ENCODE results near the gene ERP27. TPM values are rescaled to one million over a fixed set of nuclear protein-coding genes. Genes with fewer than 3 reads are reported as not detected.

Gene ERP27
- polyA plus RNA-seq, 1 of the 3 experiments (the other 2 are of a cell fraction) = 0.64 TPM

DNA sequence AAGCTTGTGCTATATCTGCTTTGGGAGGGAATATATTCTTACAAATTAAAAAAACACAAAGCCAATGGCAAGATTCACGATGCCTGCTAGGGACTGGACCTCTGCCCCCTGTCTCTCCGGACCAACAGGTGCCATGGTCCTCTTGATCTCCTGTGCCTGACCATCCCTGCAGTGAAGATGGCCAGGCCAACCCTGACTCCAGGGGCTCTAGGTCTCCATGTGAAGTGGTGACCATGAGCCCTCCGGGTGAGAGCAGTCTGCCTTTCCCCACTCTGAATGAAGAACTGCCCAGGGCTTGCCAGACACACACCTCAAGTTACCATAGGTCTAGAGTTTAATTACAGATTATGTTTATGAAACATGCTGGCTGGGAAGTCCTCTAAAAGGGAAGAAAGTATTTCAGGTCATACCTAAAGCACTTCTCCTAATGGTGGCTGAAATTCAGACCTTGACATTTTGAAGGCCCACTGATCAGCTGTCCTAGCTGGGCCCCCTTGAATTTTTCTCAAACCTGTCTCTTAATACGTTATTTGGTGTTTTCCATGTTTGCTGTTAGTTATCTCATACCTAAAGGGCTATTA is 21.7 kb upstream of the ERP27 start:
- TF ChIP-seq RFX5 (IDR thresholded peaks at IDR 0.05; ENCODE audit: low read length) (no peak), EP300 (IDR thresholded peaks at IDR 0.05; ENCODE audit: borderline replicate concordance in 1 of 2, low read depth in 1 of 2, low read length in 1 of 2) (no peak), RCOR1 (IDR thresholded peaks at IDR 0.05; ENCODE audit: low read length) (no peak), POLR2AphosphoS5 (IDR thresholded peaks at IDR 0.05; ENCODE audit: low read depth, low read length) (no peak), YY1 (IDR thresholded peaks at IDR 0.05; ENCODE audit: low read depth) (no peak), NFIC (IDR thresholded peaks at IDR 0.05; ENCODE audit: borderline replicate concordance) (no peak), SIN3A (IDR thresholded peaks at IDR 0.05; ENCODE audit: borderline replicate concordance, low read depth, low read length) (no peak), ELF1 (IDR thresholded peaks at IDR 0.05) (no peak), MEF2A (IDR thresholded peaks at IDR 0.05; ENCODE audit: borderline replicate concordance, low read depth) (no peak), GATA2 (CRISPR knock-in tag; IDR thresholded peaks at IDR 0.05) (no peak)
- TF ChIP-seq, protein P1, sequence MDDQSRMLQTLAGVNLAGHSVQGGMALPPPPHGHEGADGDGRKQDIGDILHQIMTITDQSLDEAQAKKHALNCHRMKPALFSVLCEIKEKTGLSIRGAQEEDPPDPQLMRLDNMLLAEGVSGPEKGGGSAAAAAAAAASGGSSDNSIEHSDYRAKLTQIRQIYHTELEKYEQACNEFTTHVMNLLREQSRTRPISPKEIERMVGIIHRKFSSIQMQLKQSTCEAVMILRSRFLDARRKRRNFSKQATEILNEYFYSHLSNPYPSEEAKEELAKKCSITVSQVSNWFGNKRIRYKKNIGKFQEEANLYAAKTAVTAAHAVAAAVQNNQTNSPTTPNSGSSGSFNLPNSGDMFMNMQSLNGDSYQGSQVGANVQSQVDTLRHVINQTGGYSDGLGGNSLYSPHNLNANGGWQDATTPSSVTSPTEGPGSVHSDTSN (IDR thresholded peaks at IDR 0.05) = no peak
- TF ChIP-seq, protein P2, sequence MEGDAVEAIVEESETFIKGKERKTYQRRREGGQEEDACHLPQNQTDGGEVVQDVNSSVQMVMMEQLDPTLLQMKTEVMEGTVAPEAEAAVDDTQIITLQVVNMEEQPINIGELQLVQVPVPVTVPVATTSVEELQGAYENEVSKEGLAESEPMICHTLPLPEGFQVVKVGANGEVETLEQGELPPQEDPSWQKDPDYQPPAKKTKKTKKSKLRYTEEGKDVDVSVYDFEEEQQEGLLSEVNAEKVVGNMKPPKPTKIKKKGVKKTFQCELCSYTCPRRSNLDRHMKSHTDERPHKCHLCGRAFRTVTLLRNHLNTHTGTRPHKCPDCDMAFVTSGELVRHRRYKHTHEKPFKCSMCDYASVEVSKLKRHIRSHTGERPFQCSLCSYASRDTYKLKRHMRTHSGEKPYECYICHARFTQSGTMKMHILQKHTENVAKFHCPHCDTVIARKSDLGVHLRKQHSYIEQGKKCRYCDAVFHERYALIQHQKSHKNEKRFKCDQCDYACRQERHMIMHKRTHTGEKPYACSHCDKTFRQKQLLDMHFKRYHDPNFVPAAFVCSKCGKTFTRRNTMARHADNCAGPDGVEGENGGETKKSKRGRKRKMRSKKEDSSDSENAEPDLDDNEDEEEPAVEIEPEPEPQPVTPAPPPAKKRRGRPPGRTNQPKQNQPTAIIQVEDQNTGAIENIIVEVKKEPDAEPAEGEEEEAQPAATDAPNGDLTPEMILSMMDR (IDR thresholded peaks at IDR 0.05) = no peak
- TF ChIP-seq, protein P3, sequence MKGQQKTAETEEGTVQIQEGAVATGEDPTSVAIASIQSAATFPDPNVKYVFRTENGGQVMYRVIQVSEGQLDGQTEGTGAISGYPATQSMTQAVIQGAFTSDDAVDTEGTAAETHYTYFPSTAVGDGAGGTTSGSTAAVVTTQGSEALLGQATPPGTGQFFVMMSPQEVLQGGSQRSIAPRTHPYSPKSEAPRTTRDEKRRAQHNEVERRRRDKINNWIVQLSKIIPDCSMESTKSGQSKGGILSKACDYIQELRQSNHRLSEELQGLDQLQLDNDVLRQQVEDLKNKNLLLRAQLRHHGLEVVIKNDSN (IDR thresholded peaks at IDR 0.05; ENCODE audit: borderline replicate concordance, low read depth) = no peak
- H4K20me1 ChIP-seq (ENCODE audit: insufficient read depth) = no peaks in the 10 kb centered on the region
- CTCF ChIA-PET = no interaction called here

DNA sequence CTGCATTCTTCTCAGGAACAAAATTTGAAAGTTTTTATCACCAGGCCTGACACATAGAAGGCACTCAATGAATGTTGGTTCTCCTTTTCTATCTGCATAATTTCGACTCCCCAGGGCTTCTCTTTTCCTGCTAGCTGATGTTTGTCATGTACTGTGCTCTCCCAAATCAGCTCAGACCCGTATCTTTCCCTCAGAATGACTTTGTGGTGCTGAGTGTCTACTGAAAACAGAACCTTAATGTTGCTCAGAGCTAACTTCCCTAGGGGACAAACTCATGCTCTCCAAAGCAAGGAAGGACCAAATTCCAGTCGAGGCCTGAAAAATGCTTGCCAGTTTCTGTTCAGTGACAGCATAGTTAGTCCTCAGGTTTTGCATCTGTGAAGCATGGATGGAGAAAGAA is 21.1 kb upstream of the ERP27 start:
- peaks cover 8 to 36% of the 10 kb centered on the region in 2 experiments for H3K4me1 ChIP-seq (ENCODE audit: control insufficient read depth in 1 of 2, insufficient read depth in 2 of 2, low read depth in 1 of 2, low read length in 1 of 2)
- H3K9me3 ChIP-seq = no peaks in the 10 kb centered on the region
- POLR2A ChIA-PET = no interaction called here
- no peaks in the 10 kb centered on the region for H4K20me1 ChIP-seq (ENCODE audit: insufficient read depth)
- DNase-seq = no peak
- H3K4me2 ChIP-seq = peak overlapping the region; percentile 82
- no peaks in the 10 kb centered on the region for H3K36me3 ChIP-seq (replicated peaks in 1 of 2; ENCODE audit: control insufficient read depth in 1 of 2, insufficient read depth in 2 of 2, low read length in 1 of 2)
- peaks cover 68% of the 10 kb centered on the region for H3K79me2 ChIP-seq (ENCODE audit: insufficient read depth)
- no peaks in the 10 kb centered on the region for H3K9me2 ChIP-seq
- peak overlapping the region in 1 of 2 experiments; percentile 94; a peak in 2 of 4 replicates for H3K27ac ChIP-seq (ENCODE audit: low read depth in 2 of 2, low read length in 1 of 2)
- H3K27me3 ChIP-seq (ENCODE audit: insufficient read depth) = no peaks in the 10 kb centered on the region
- H3F3A ChIP-seq (replicated peaks; ENCODE audit: insufficient read depth) = peaks cover 35% of the 10 kb centered on the region
- H2AFZ ChIP-seq (ENCODE audit: low read depth) = no peak overlapping the region
- no peak overlapping the region; a peak in 2 of 4 replicates for H3K4me3 ChIP-seq (ENCODE audit: low read depth in 2 of 2, low read length in 1 of 2)
- H3K9ac ChIP-seq = peak overlapping the region; percentile 80; the same call in 1 of the 2 replicates
- WGBS (ENCODE audit: low lambda C conversion rate) = 23% methylated on average over 3 of the region's 3 CpGs
- TF ChIP-seq NFIC (IDR thresholded peaks at IDR 0.05; ENCODE audit: borderline replicate concordance) = no peak
- TF ChIP-seq, protein P4, sequence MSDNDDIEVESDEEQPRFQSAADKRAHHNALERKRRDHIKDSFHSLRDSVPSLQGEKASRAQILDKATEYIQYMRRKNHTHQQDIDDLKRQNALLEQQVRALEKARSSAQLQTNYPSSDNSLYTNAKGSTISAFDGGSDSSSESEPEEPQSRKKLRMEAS (IDR thresholded peaks at IDR 0.05; ENCODE audit: low read depth) = peak; percentile 18; the same call in 1 of the 2 replicates
- TF ChIP-seq, protein P5, sequence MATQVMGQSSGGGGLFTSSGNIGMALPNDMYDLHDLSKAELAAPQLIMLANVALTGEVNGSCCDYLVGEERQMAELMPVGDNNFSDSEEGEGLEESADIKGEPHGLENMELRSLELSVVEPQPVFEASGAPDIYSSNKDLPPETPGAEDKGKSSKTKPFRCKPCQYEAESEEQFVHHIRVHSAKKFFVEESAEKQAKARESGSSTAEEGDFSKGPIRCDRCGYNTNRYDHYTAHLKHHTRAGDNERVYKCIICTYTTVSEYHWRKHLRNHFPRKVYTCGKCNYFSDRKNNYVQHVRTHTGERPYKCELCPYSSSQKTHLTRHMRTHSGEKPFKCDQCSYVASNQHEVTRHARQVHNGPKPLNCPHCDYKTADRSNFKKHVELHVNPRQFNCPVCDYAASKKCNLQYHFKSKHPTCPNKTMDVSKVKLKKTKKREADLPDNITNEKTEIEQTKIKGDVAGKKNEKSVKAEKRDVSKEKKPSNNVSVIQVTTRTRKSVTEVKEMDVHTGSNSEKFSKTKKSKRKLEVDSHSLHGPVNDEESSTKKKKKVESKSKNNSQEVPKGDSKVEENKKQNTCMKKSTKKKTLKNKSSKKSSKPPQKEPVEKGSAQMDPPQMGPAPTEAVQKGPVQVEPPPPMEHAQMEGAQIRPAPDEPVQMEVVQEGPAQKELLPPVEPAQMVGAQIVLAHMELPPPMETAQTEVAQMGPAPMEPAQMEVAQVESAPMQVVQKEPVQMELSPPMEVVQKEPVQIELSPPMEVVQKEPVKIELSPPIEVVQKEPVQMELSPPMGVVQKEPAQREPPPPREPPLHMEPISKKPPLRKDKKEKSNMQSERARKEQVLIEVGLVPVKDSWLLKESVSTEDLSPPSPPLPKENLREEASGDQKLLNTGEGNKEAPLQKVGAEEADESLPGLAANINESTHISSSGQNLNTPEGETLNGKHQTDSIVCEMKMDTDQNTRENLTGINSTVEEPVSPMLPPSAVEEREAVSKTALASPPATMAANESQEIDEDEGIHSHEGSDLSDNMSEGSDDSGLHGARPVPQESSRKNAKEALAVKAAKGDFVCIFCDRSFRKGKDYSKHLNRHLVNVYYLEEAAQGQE (IDR thresholded peaks at IDR 0.05; ENCODE audit: low read depth, low read length) = no peak
- no peak for TF ChIP-seq RCOR1 (IDR thresholded peaks at IDR 0.05; ENCODE audit: low read length)
- CTCF ChIA-PET = interaction anchor here (2.1 kb wide), 1 partner anchor 36 kb away, joined by 5 read pairs; no protein-coding TSS in a partner anchor

More for the DNA sequence above, 21.7 kb upstream of the ERP27 start:
- Histone ChIP-seq H3K4me2 (peak overlapping the region; percentile 82), H3K4me1 (ENCODE audit: control insufficient read depth in 1 of 2, insufficient read depth in 2 of 2, low read depth in 1 of 2, low read length in 1 of 2) (peaks cover 10 to 36% of the 10 kb centered on the region in 2 experiments), H3F3A (replicated peaks; ENCODE audit: insufficient read depth) (peaks cover 35% of the 10 kb centered on the region), H3K36me3 (replicated peaks in 1 of 2; ENCODE audit: control insufficient read depth in 1 of 2, insufficient read depth in 2 of 2, low read length in 1 of 2) (no peaks in the 10 kb centered on the region), H3K9me3 (no peaks in the 10 kb centered on the region), H3K9ac (peak overlapping the region; percentile 80; the same call in 1 of the 2 replicates), H2AFZ (ENCODE audit: low read depth) (no peak overlapping the region), H3K4me3 (ENCODE audit: low read depth in 2 of 2, low read length in 1 of 2) (peak overlapping the region; percentile 53 to 76; a peak in 3 of 4 replicates), H3K9me2 (no peaks in the 10 kb centered on the region), H3K27ac (ENCODE audit: low read depth in 2 of 2, low read length in 1 of 2) (peak overlapping the region; percentile 11 to 94; a peak in 2 of 4 replicates), H3K79me2 (ENCODE audit: insufficient read depth) (peaks cover 63% of the 10 kb centered on the region), H3K27me3 (ENCODE audit: insufficient read depth) (no peaks in the 10 kb centered on the region)
- WGBS (ENCODE audit: low lambda C conversion rate) = 49% methylated on average over 4 of the region's 4 CpGs
- POLR2A ChIA-PET = no interaction called here
- DNase-seq = no peak
